Measurements from ENCODE around the gene POC5. TPM values are rescaled to one million over a fixed set of nuclear protein-coding genes. Genes with fewer than 3 reads are reported as not detected.
"Not testable (repeated sequence)": the region's sequence is repeated elsewhere in the genome, so short reads cannot be mapped to it uniquely, and the experiment has no call there.

The POC5 gene
- 1 to 10 TPM; 4.4 to 7.8 TPM for total RNA-seq
- long read RNA-seq, partial matches to known transcripts: 0 of 2 reads
- long read RNA-seq, other reads (novel, unspliced or antisense): 0 of 2 reads

DNA sequence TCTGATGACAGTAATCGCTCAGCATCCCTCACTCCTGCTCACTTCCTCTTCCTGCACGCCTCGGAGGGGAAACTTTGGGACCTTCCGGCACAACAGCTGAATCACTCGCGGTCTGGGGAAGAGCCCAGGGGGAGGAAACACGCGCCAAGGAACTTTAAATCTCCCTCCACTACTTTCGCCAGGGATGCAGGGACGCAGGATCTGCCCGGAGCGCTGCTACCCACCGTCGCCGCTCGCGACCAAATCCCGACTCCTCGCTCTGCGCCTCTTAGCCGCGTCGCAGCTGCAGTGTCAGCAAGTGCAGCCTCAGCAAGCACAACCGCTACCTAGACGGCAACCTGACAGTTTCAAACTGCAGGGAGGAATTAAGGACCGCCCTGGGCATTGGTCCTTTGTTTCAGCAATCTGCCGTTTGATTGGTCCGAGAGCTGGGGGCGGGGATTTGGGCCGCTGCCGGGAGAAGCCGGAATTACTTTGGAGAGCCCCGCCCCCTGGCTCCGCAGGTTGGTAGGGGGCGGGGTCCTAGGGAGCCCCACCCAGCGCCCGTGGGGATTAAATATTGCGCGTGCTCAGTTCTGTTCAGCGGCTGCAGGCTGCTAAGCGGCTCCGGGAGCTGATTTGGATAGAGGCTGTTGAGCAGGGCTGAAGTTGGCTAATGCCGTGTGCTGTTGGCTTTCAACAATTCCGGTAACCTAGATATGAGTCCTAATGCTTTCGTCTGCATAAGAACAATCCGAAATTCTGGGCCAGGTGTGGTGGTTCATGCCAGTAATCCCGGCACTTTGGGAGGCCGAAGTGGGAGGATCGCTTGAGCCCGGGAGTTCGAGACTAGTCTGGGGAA lies at the start of gene POC5:
TSS of gene POC5 (minus strand) at position 356 of the 841 bp plus-strand sequence. CDS start 4,500 bp downstream, outside the sequence.
- DNase-seq (peak; percentile 97 to 99), ATAC-seq (peak; percentile 97)
- intact Hi-C loops (cut with DNase I, micrococcal nuclease): no loop called here

DNA sequence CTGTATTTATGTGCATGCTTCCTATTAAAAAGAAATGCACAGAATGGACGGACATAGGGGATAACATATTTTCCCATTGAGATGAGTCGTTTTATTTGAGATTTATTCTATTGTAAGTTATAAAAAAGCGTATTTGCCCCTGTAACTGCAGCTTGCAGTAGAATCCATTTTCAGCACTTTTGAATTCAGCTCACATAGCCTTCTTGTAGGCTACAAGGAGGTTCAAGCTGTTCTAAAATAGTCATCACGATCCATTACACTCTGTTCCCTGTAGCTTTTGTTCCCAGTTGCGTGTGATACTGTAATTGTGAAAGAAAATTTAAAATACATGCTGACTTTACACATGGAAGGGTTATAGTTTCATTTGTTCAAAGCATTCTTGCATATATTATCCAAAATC lies 40.9 kb upstream of the POC5 start:
- intact Hi-C loops (cut with DNase I, micrococcal nuclease): no loop called here
- ATAC-seq: no peak
- DNase-seq: no peak

DNA sequence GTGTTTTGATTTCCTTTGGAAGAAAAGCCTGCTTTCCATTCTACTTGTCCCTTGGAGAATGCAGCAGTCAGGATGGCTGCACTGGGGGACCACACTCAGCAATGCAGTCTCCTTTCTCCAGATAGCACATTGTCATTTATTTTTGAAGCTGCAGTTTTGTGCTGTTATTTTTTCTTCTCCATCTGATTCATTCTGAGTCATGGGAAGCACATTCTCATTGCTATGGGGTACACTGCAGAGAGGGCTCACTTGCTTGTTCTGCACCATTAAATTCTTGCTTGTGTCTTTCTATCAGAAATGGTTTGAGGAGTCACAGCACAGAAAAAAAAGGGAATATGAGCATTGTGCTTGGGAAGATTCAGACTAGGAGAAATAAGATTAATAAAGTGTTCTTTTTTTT lies 39.7 kb upstream of the POC5 start:
- DNase-seq (no peak), ATAC-seq (no peak)

GRCh38 chr5:75756211-75756610 lies 39.0 kb upstream of the POC5 start:
- DNase-seq: no peak
- intact Hi-C loops (cut with DNase I, micrococcal nuclease): no loop called here
- no peak for ATAC-seq

More for the DNA sequence above, 39.7 kb upstream of the POC5 start:
- intact Hi-C loops (cut with DNase I, micrococcal nuclease): no loop called here

DNA sequence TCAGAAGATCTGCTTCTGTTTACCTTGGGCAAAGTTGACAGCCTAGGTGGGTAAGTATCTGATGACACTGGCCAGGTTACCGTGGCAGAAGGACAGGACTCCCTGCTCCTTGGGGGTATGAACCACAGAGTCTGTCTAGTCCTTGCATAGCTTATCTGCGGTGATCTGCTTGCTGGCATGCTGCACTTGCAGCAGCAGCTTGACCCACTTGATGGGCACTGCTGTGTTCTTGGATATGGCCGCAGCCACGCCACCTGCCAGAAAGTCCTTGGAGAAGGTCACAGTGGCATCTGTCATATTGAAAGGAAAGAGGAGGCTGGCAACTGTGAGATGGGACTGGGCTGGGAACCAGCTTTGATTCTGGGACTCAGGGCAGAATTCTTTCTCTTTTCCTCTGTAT lies 35.9 kb upstream of the POC5 start:
- ATAC-seq (no peak), DNase-seq (no peak)
- intact Hi-C loops (cut with DNase I, micrococcal nuclease): no loop called here

DNA sequence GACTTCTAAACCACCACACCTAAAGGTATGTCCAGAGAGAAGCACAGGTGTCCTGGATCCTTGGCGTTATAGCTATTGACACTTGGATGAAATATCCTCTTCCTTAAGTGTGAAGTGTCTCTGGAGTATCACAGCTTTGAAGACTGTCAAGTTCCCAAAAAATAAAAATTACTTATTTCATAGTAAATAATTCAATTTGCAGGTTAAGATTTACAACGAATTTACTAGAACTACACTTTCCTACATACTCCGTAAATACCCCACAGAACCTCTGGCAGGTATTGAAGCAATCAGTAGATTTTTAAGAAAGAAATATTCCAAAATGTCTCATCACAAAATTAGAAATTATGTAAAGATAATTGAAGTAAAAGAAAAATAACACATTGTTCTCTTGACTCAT lies 27.1 kb upstream of the POC5 start:
- DNase-seq: no peak
- intact Hi-C loops (cut with DNase I, micrococcal nuclease): no loop called here
- ATAC-seq: no peak

DNA sequence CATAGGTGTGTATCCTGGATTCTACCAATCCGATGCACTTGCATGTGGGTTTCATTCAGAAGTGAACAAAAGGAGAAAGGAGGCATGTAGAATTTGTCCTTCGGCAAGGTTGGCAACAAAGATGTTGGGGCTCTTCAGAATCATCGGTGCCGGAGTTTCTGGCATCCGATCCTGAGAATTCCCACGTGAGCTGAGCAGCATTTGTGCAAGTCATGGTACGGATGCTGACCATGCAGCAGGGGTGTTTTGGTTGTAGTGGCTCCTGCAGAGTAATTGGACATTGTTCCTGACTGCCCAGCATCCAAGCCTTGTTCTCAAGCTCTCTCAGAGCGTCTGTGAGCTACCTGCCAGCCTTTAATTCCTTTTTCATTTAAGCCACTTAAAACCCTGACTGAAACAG lies 19.0 kb upstream of the POC5 start:
- intact Hi-C loops (cut with DNase I, micrococcal nuclease): no loop called here
- no peak for ATAC-seq
- DNase-seq: no peak

GRCh38 chr5:75734913-75735789 lies 17.9 kb upstream of the POC5 start:
- ATAC-seq: peak; percentile 88
- DNase-seq: peak in 1 of 2 donors; percentile 45
- intact Hi-C loops (cut with DNase I, micrococcal nuclease): no loop called here

GRCh38 chr5:75733767-75734166 lies 16.5 kb upstream of the POC5 start:
- intact Hi-C loops (cut with DNase I, micrococcal nuclease): no loop called here
- no peak for DNase-seq
- no peak for ATAC-seq

- DNase-seq; intact Hi-C loops (cut with DNase I, micrococcal nuclease); ATAC-seq: not testable (repeated sequence)
Observed at GRCh38 chr5:75731515-75731914, 14.3 kb upstream of the POC5 start.

GRCh38 chr5:75729321-75729720 lies 12.1 kb upstream of the POC5 start:
- intact Hi-C loops (cut with DNase I, micrococcal nuclease): no loop called here
- ATAC-seq (peak; percentile 89), DNase-seq (peak; percentile 49 to 68)

- no peak for ATAC-seq
- DNase-seq: no peak
- intact Hi-C loops (cut with DNase I, micrococcal nuclease): no loop called here
Observed at GRCh38 chr5:75727931-75728330, 10.7 kb upstream of the POC5 start.

DNA sequence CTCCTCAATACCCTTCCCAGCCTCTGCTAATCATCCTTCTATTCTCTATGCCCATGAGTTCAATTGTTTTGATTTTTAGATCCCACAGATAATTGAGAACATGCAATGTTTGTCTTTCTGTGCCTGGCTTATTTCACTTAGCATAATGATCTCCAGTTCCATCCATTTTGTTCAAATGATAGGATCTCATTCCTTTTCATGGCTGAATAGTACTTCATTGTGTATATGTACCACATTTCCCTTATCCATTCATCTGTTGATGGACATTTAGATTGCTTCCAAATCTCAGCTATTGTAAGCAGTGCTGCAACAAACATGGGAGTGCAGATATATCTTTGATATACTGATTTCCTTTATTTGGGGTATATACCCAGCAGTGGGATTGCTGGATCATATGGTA lies 9.0 kb upstream of the POC5 start:
- ATAC-seq; intact Hi-C loops (cut with DNase I, micrococcal nuclease); DNase-seq: not testable (repeated sequence)

GRCh38 chr5:75723378-75723777 lies 6.1 kb upstream of the POC5 start:
- ATAC-seq: no peak
- no peak for DNase-seq
- intact Hi-C loops (cut with DNase I, micrococcal nuclease): no loop called here

DNA sequence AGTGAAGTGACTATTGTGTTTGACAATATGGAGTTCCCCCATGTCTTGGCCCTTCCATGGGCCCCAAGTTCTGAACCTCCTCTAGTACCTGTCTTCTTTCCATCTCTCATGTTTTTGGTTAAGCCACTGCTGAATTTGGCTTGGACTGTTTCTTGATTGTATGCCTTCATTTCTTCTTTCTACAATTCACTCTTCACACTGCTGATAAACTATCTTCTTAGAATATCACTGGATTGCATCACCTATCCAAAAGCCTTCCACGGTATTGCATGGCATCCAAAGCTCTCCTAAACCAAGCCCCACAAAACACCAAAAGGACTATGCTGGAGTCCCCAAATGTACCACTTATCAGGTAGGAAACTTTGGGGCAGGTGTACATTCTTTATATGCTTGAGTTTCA lies 4.3 kb upstream of the POC5 start:
- intact Hi-C loops (cut with DNase I, micrococcal nuclease): no loop called here
- DNase-seq: no peak
- ATAC-seq: no peak

- no peak for ATAC-seq
Observed at GRCh38 chr5:75720882-75721281, 3.6 kb upstream of the POC5 start.

DNA sequence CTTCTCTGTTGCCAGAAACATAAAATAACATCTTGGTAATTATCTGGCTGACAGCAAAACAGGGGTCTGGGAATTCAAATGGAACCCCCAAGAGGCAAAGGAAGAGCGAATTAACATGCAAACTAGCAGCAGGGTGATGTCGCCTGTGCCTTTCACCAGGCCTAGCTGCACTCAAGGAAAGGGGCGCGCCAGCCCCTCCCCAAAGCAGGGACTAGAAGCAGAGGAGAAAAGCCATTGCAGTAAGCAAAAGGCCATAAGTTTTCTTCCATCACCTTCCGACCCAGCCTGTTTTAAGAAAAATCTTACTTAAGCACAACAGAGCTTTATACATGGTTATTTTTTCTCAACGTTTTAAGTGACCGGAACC lies 539 bp downstream of the POC5 start:
- ATAC-seq: peak; percentile 3
- intact Hi-C loops (cut with DNase I, micrococcal nuclease): no loop called here

More at GRCh38 chr5:75720882-75721281, 3.6 kb upstream of the POC5 start:
- no peak for DNase-seq
- intact Hi-C loops (cut with DNase I, micrococcal nuclease): no loop called here

DNA sequence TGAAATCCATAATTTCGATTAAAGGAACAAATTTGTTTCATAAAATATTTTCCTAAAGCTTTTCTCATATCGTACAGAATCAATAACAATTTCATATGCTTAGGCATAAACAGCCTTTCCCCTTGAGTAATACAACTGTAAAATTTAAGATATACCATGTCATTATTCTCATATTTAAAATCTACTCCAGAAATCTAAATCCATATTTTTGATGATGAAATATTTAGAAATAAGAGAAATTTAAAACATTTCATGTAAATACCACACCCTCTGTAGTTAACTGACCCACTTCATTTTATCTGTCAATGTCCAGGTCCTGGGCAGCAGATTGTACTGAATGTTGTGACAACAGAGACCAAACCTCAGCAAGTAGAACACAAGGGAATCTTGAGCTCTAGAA lies 5.1 kb downstream of the POC5 start:
- DNase-seq (no peak), ATAC-seq (no peak)
- intact Hi-C loops (cut with DNase I, micrococcal nuclease): no loop called here

More for the DNA sequence above, 539 bp downstream of the POC5 start:
- DNase-seq: peak in 1 of 2 donors; percentile 22

DNA sequence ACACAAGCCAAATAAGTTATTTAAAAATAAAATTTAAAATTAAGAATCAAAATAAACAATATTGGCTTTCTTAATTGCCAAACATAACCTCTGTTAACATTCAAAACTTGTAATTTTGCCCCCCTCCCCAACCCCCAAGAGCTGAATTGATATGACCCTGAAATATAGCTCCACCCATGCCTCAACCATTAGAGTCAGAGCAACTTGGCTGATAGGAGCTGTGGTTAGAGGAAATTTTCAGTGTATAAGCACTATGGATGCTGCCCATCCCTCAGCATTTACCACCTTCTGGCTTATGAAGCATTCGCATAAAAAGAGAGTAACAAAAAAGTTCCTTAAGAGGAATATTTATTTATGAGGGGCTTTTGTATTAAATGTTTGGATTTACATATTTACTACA lies 6.1 kb downstream of the POC5 start:
- DNase-seq (no peak), ATAC-seq (no peak)
- intact Hi-C loops (cut with DNase I, micrococcal nuclease): no loop called here

- no peak for DNase-seq
- ATAC-seq: peak; percentile 82
- intact Hi-C loops (cut with DNase I, micrococcal nuclease): no loop called here
Observed at GRCh38 chr5:75710637-75711036, 6.6 kb downstream of the POC5 start.

Measured in left colon (tissue), 2 donors.